ENCODE data around the gene HINT2.

The HINT2 gene

DNA sequence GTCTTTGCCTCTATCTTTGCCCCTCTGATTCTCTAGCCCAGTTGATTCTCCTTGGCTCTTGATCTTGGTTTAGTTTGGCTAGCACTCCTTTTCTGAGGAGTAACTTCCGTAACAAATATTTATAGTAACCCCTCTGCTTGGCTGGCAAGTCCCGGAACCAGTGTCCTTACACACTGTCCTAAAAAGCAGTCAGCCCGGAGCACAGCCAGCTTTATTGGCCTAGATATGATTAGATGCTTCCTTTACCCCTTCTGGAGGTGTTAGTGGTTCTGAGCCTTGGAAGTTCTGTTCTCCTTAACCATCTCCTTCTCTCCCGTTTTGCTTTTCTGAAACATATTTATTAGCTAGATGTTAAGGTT, 43.8 kb downstream of the HINT2 start:
- H3K4me3 ChIP-seq (ENCODE audit: low read length), result no peak overlapping the region
- TF ChIP-seq, protein P1, sequence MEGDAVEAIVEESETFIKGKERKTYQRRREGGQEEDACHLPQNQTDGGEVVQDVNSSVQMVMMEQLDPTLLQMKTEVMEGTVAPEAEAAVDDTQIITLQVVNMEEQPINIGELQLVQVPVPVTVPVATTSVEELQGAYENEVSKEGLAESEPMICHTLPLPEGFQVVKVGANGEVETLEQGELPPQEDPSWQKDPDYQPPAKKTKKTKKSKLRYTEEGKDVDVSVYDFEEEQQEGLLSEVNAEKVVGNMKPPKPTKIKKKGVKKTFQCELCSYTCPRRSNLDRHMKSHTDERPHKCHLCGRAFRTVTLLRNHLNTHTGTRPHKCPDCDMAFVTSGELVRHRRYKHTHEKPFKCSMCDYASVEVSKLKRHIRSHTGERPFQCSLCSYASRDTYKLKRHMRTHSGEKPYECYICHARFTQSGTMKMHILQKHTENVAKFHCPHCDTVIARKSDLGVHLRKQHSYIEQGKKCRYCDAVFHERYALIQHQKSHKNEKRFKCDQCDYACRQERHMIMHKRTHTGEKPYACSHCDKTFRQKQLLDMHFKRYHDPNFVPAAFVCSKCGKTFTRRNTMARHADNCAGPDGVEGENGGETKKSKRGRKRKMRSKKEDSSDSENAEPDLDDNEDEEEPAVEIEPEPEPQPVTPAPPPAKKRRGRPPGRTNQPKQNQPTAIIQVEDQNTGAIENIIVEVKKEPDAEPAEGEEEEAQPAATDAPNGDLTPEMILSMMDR (IDR thresholded peaks at IDR 0.05; ENCODE audit: insufficient read depth, low read depth, low read length, missing control alignments), result no peak
- DNase-seq (ENCODE audit: low read depth), result no peak

DNA sequence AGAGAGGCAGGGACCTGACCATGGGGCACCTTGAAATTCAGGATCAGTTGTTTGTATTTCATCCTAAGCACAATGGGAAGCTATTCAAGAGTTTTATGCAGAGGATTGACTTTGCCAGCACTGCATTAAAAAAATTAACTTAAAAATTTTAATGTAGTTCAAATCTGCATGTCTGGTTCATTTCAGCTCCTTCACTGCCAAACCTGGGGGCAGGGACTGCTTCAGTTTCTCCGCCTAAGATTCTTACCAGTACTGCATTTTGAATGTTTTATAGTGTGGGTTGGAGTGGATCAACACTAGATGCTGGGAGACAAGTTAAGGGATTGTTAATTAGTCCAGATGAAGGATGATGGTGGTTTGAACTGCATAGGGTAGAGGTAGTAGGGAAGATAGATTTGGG, 45.1 kb downstream of the HINT2 start:
- no peak for DNase-seq (ENCODE audit: low read depth)
- TF ChIP-seq, protein P1 (IDR thresholded peaks at IDR 0.05; ENCODE audit: insufficient read depth, low read depth, low read length, missing control alignments), result no peak
- H3K4me3 ChIP-seq (ENCODE audit: low read length), result no peak overlapping the region

DNA sequence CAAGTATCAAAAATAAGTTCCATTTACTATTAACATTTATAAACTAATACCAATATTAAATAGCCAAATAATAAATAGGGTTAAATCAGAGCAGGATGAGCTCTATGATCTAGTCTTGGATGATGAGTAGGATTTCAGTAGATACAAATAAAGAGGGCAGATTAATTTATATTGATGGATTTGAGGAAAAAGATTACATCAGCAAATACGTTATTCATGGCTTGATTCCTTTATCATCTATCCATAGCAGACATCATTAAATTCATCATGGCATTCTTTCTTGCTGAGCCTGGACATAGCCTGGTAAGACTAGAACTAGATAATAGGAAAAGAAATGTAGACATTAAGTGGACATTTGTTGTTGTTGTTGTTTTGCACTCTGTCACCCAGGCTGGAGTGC, 47.4 kb downstream of the HINT2 start:
- TF ChIP-seq, protein P1 (IDR thresholded peaks at IDR 0.05; ENCODE audit: insufficient read depth, low read depth, low read length, missing control alignments), result no peak
- no peak for DNase-seq (ENCODE audit: low read depth)

DNA sequence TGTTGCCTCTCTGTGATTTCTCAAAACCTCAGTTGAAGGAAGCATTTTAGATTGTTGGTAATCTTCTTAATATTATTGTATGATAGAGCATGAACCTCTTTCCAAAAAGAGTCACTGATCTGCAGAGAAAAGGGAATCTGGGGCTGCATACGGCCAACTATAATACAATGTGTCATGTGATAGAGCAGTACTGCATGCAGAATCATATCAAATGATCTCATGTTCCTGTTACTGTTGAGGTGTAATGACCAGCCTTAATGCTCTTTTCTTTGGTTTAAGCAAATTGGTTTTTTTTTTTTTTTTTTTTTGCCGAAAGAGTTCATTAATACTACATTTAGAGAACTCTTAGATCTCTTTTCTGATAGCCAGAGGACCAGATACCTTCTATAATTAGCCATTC, 47.8 kb downstream of the HINT2 start:
- no peak overlapping the region for H3K4me3 ChIP-seq (ENCODE audit: low read length)
- no peak for DNase-seq (ENCODE audit: low read depth)
- TF ChIP-seq, protein P1 (IDR thresholded peaks at IDR 0.05; ENCODE audit: insufficient read depth, low read depth, low read length, missing control alignments), result no peak

More for the DNA sequence above, 47.4 kb downstream of the HINT2 start:
- no peak overlapping the region for H3K4me3 ChIP-seq (ENCODE audit: low read length)

DNA sequence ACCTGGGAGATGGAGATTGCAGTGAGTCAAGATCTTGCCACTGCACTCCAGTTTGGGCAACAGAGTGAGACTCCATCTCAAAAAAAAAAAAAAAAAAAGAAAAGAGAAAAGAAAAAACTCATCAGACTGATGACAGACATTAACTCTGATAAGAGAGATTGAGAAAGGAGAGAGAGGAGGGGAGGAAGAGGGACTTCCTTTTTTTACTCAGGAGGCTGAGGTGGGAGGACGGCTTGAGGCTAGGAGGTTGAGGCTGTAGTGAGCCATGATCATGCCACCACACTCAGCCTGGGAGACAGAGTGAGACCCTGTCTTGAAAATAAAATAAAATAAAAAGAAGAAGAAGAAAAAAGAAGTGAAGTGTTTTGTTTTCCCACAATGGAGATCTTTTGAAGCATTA, 51.0 kb downstream of the HINT2 start:
- H3K4me3 ChIP-seq (ENCODE audit: low read length), result no peak overlapping the region
- TF ChIP-seq, protein P1 (IDR thresholded peaks at IDR 0.05; ENCODE audit: insufficient read depth, low read depth, low read length, missing control alignments), result no peak
- no peak for DNase-seq (ENCODE audit: low read depth)

DNA sequence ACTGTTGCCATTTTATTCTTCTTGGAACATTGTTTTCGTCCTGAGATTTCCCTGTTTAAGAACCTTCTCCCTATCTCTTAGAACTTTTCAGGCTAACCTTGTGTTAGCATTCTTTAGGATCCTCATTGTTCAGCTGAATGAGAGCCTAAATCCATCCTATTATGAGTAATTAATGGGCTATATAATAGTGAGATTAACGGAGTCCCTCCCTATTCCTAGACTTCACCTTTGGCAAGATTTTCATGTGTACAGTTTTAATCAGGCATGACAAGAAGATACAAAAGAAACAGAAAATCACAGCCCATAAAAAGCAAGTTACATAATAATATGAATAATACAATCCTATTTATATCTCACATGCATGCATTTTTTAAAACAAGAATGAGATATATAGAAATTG, 51.7 kb downstream of the HINT2 start:
- TF ChIP-seq, protein P1 (IDR thresholded peaks at IDR 0.05; ENCODE audit: insufficient read depth, low read depth, low read length, missing control alignments), result no peak
- H3K4me3 ChIP-seq (ENCODE audit: low read length), result no peak overlapping the region
- DNase-seq (ENCODE audit: low read depth), result no peak

Data from epithelial cell of esophagus (primary cell).